ENCODE measurements around the gene SLC9A9.

Gene SLC9A9

GRCh38 chr3:143496191-143496590, 352.1 kb downstream of the SLC9A9 start:
- TF ChIP-seq CTCF (IDR thresholded peaks at IDR 0.05; ENCODE audit: control insufficient read depth, extremely low read depth, insufficient read depth): no peak
- no peak overlapping the region for H3K4me3 ChIP-seq (ENCODE audit: low read depth, low read length)
- no peak for DNase-seq (ENCODE audit: low read depth)

DNA sequence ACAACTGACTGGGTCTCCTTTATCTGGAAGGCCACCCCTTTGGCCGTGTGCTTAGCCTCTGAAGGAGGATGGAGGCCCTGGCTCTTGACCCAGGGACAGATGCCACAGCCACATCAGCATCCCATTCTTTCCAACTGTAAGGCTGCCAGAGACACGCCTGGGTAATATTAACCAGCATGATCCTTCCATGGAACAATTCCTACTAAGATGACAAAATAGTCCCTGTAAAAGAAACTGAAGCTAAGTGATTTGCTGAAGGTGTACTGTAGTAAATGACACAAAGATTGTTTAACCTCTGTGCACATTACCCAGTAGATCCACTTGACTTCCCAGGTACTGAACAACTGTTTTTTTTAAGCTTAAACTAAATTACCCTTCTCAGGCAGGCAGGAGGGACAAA, 352.7 kb downstream of the SLC9A9 start:
- TF ChIP-seq CTCF (IDR thresholded peaks at IDR 0.05; ENCODE audit: control insufficient read depth, extremely low read depth, insufficient read depth): no peak
- no peak for DNase-seq (ENCODE audit: low read depth)
- H3K4me3 ChIP-seq (ENCODE audit: low read depth, low read length): no peak overlapping the region

DNA sequence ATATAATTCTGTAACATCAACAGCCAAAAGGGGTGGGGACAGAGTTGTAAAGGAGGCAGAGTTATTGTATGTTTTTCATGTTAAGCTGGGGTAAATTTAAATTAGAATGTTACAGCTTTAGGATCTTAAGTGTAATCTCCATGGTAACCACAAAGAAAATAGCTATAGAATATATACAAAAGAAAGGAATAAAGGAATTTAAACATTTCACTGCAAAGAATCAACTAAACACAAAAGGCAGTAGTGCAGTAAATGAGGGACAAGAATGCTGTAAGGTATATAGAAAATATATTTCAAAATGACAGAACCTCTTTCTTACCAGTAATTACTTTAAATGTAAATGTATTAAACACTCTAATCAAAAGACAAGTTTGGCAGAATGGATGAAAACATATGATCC, 361.7 kb downstream of the SLC9A9 start:
- no peak for TF ChIP-seq CTCF (IDR thresholded peaks at IDR 0.05; ENCODE audit: control insufficient read depth, extremely low read depth, insufficient read depth)

DNA sequence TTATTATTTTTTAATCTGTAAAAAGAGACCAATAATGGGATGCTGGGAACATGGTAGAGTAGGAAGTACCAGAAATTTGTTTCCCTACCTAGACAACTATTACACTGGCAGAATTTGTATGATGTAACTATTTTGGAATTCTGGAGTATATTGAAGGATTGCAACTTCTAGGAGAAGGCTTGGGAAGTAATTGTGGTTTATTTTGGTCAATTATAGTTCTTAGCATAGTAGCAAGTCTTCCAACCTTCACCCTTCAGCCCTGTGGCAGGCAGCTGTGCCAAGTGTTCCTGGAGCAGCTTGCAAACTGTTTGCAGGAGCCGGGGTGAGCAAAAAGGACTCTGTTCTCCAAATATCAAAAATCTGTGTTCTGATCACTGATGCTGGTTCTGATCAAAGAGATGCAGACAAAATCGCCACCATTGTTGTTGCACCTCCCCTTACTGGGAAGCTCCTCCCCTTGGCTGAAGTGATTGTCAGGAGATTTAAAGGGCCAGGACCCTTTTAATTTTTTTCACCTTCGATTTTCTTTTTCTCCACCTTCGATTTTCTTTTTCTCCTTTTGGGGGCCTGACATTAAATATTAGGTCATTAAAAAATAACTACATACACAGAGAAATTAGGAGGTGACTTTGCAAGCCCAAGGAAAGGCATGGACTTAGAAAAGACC, 363.3 kb downstream of the SLC9A9 start:
- no peak for DNase-seq (ENCODE audit: low read depth)
- TF ChIP-seq CTCF (IDR thresholded peaks at IDR 0.05; ENCODE audit: control insufficient read depth, extremely low read depth, insufficient read depth): no peak
- no peak overlapping the region for H3K4me3 ChIP-seq (ENCODE audit: low read depth, low read length)

More for the DNA sequence above, 361.7 kb downstream of the SLC9A9 start:
- H3K4me3 ChIP-seq (ENCODE audit: low read depth, low read length): no peak overlapping the region
- DNase-seq (ENCODE audit: low read depth): no peak

- no peak for TF ChIP-seq CTCF (IDR thresholded peaks at IDR 0.05; ENCODE audit: control insufficient read depth, extremely low read depth, insufficient read depth)
- no peak overlapping the region for H3K4me3 ChIP-seq (ENCODE audit: low read depth, low read length)
- DNase-seq (ENCODE audit: low read depth): no peak
Observed at GRCh38 chr3:143483214-143483613, 365.1 kb downstream of the SLC9A9 start.

DNA sequence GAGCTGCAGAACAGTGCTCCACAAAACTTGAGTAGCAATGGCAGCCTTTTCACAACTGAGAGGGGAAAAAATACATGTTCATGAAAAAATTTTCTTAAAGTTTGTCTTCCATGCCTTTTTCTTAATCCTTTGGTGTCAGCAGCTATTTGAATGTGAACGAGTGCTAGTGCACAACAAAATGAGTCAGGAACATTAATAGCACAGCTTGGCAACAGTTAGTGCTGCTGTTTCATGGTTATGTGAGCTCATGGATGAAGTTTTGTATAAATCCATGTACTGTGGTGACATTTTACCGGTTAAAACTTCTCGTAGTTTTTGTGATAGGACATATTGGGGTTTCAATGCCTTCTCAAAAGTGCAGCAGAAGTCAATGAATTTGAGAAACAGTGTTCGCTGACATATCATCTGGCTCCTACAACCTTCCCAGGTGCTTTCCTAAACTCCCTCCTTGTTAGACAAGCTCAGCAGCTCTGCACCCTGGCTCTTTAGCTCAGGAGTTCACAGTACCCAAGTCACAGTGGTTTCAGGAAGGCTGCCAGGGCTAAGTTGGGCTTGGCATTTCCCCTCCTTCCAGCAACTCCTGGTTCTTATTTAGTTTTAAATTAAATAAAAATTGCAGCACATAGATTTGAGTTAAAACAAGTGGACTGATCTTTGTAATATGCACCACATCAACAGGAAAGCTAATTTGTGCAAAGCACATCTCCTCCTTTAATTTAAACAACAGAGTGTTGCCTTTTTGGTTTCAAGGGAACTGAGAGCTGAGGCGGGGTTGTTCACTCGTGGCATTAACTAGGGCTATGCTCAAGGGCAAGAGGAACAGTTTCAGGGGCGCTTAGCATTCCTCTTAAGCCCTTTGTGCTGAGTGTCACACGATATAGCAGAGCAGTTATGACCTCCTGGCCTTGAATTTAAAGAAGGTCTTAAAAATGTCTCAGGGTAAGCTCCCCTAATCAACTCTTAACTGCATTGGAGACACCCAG, 365.9 kb downstream of the SLC9A9 start:
- DNase-seq (ENCODE audit: low read depth): no peak
- H3K4me3 ChIP-seq (ENCODE audit: low read depth, low read length): no peak overlapping the region
- no peak for TF ChIP-seq CTCF (IDR thresholded peaks at IDR 0.05; ENCODE audit: control insufficient read depth, extremely low read depth, insufficient read depth)
